ENCODE data around the gene CLOCK. TPM values are rescaled to one million over a fixed set of nuclear protein-coding genes. Genes with fewer than 3 reads are reported as not detected.

CLOCK gene
- total and polyA plus RNA-seq, 2 of the 8 experiments (the other 6 are each of a cell fraction or from before 2014, with no cell fraction given), result 7.7 to 24.2 TPM

DNA sequence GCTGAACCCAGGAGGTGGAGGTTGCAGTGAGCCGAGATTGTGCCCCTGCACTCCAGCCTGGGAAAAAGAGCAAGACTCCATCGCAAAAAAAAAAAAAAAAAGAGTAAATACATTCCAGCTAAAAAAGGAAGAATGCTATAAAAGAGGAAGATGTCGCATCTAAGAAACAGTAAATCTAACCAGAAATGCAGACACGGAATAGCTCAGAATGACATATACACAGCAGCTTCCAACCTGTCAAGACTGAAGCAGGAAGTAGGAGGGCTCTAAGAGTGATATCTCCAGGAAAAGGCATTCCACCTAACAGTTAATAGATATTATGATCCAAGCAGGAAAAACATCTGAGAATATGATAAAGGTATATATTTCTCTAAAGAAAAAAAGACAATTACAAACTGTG, 16.0 kb downstream of the CLOCK start:
- Histone ChIP-seq H2AK5ac (ENCODE audit: low read depth, low read length) (no peak overlapping the region), H4K91ac (replicated peaks; ENCODE audit: insufficient read length, low read length) (no peak overlapping the region), H3K27ac (ENCODE audit: low read depth, low read length) (no peak overlapping the region), H3K9me3 (ENCODE audit: insufficient read depth in 2 of 2, low read depth in 1 of 2, low read length in 1 of 2) (no peaks in the 10 kb centered on the region), H3K23me2 (ENCODE audit: low read depth, low read length) (no peaks in the 10 kb centered on the region), H4K5ac (ENCODE audit: insufficient read length, low read depth, low read length) (no peak overlapping the region), H3K36me3 (ENCODE audit: control insufficient read depth in 2 of 4, insufficient read depth in 4 of 4, low read length in 3 of 4) (no peaks in the 10 kb centered on the region; a peak in 1 of 8 replicates), H3K56ac (replicated peaks; ENCODE audit: insufficient read length, low read depth, low read length) (no peak overlapping the region), H3K18ac (ENCODE audit: extremely low read depth, low read length) (no peak overlapping the region), H2BK20ac (ENCODE audit: low read length) (no peak overlapping the region), H3K4me3 (ENCODE audit: extremely low read depth in 1 of 4, insufficient read depth in 2 of 4, low read depth in 3 of 4, low read length in 4 of 4) (no peak overlapping the region), H3K4me2 (ENCODE audit: insufficient read depth in 1 of 2, low read depth in 2 of 2, low read length in 2 of 2) (no peak overlapping the region), H3K4ac (replicated peaks; ENCODE audit: insufficient read length, low read depth, low read length) (no peak overlapping the region), H3K9ac (replicated peaks in 1 of 4; ENCODE audit: extremely low read depth in 1 of 4, low read depth in 3 of 4, low read length in 3 of 4) (no peak overlapping the region), H2BK120ac (replicated peaks; ENCODE audit: low read depth, low read length) (no peak overlapping the region), H2BK5ac (ENCODE audit: low read depth, low read length) (no peak overlapping the region), H3K4me1 (replicated peaks in 1 of 4; ENCODE audit: control insufficient read depth in 3 of 4, insufficient read depth in 4 of 4, low read length in 3 of 4) (0 out of 7 replicates have a peak, but pooled peaks cover 0 to 4% (median 0%) of the 10 kb centered on the region in 4 experiments), H3K27me3 (replicated peaks in 1 of 4; ENCODE audit: control insufficient read depth in 3 of 4, extremely low read depth in 1 of 4, insufficient read depth in 3 of 4, low read length in 3 of 4) (no peaks in the 10 kb centered on the region), H3K23ac (ENCODE audit: insufficient read length) (no peak overlapping the region), H2BK15ac (ENCODE audit: low read length) (no peak overlapping the region), H4K8ac (ENCODE audit: extremely low read depth, insufficient read depth, low read length) (no peak overlapping the region), H3K79me1 (ENCODE audit: low read depth, low read length) (no peaks in the 10 kb centered on the region; the same call in 1 of the 2 replicates), H2BK12ac (ENCODE audit: low read depth, low read length) (no peak overlapping the region), H3K14ac (ENCODE audit: insufficient read length) (no peak overlapping the region), H2AFZ (ENCODE audit: low read length) (no peak overlapping the region), H3K79me2 (ENCODE audit: control insufficient read depth in 1 of 2, insufficient read depth in 2 of 2, low read length in 2 of 2) (peaks cover 0 to 94% of the 10 kb centered on the region in 2 experiments; a peak in 2 of 4 replicates), H4K20me1 (replicated peaks in 1 of 2; ENCODE audit: control insufficient read depth in 1 of 2, insufficient read depth in 2 of 2, low read length in 2 of 2) (no peaks in the 10 kb centered on the region)
- CTCF ChIA-PET (ENCODE audit: partially characterized antibody), result interaction anchor here (0.9 kb wide), 1 partner anchor 204 kb away, joined by 3 read pairs; no protein-coding TSS in a partner anchor
- POLR2A ChIA-PET (ENCODE audit: partially characterized antibody), result no interaction called here
- no peak for FAIRE-seq
- 88% methylated on average over 3 of the region's 4 CpGs; no CpG with 5 or more reads in 1 of the 2 experiments for WGBS, 2 experiments (ENCODE audit: extremely low coverage in 1 of 2, insufficient coverage in 1 of 2, insufficient read length in 1 of 2, insufficient replicate concordance in 2 of 2, low coverage in 1 of 2, low lambda C conversion rate in 2 of 2, missing lambda C conversion rate in 1 of 2)
- DNase-seq (ENCODE audit: low read depth in 1 of 2, low spot score in 2 of 2), result no peak
- TF ChIP-seq NANOG (IDR thresholded peaks at IDR 0.05; ENCODE audit: insufficient read depth, low read depth, low read length, poor library complexity, severe bottlenecking) (no peak), CEBPB (IDR thresholded peaks at IDR 0.05; ENCODE audit: low read depth, low read length) (no peak), TAF1 (IDR thresholded peaks at IDR 0.05; ENCODE audit: low read depth, low read length) (no peak), ZNF274 (IDR thresholded peaks at IDR 0.05; ENCODE audit: borderline replicate concordance, extremely low read depth, low read length) (no peak), RBBP5 (IDR thresholded peaks at IDR 0.05; ENCODE audit: borderline replicate concordance, low read depth, low read length) (no peak), YY1 (IDR thresholded peaks at IDR 0.05; ENCODE audit: low read depth, low read length) (no peak), KDM4A (IDR thresholded peaks at IDR 0.05; ENCODE audit: low read depth, low read length, severe bottlenecking) (no peak), RXRA (IDR thresholded peaks at IDR 0.05; ENCODE audit: insufficient read depth, low read depth, low read length) (no peak), SIX5 (IDR thresholded peaks at IDR 0.05; ENCODE audit: low read depth, low read length) (no peak), POLR2AphosphoS5 (IDR thresholded peaks at IDR 0.05; ENCODE audit: low read depth, low read length) (no peak), CTBP2 (IDR thresholded peaks at IDR 0.05; ENCODE audit: borderline replicate concordance, insufficient read depth, insufficient read length, low read length) (no peak)
- TF ChIP-seq, protein P1, sequence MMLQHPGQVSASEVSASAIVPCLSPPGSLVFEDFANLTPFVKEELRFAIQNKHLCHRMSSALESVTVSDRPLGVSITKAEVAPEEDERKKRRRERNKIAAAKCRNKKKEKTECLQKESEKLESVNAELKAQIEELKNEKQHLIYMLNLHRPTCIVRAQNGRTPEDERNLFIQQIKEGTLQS (IDR thresholded peaks at IDR 0.05; ENCODE audit: insufficient read depth, low read depth, low read length), result no peak
- TF ChIP-seq, protein P2, sequence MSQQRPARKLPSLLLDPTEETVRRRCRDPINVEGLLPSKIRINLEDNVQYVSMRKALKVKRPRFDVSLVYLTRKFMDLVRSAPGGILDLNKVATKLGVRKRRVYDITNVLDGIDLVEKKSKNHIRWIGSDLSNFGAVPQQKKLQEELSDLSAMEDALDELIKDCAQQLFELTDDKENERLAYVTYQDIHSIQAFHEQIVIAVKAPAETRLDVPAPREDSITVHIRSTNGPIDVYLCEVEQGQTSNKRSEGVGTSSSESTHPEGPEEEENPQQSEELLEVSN (IDR thresholded peaks at IDR 0.05), result no peak

Data from H1 (cell line).